GM19351 (cell line): ENCODE data around the gene LRPAP1.
A peak's percentile ranks its signal among the peaks of the same experiment; 100 is the strongest.
"Not testable (repeated sequence)": the region's sequence is repeated elsewhere in the genome, so short reads cannot be mapped to it uniquely, and the experiment has no call there.

Experiments
- ATAC-seq: cut with Tn5 transposase; IDR thresholded peaks from one replicate; pipeline ENCODE4 v1.9.1; 2021; ENCODE audit warnings: mild to moderate bottlenecking, moderate library complexity; ENCODE audit not compliant: unreplicated experiment

Gene LRPAP1

GRCh38 chr4:3464349-3464905, 67.8 kb downstream of the LRPAP1 start:
- no peak for ATAC-seq

DNA sequence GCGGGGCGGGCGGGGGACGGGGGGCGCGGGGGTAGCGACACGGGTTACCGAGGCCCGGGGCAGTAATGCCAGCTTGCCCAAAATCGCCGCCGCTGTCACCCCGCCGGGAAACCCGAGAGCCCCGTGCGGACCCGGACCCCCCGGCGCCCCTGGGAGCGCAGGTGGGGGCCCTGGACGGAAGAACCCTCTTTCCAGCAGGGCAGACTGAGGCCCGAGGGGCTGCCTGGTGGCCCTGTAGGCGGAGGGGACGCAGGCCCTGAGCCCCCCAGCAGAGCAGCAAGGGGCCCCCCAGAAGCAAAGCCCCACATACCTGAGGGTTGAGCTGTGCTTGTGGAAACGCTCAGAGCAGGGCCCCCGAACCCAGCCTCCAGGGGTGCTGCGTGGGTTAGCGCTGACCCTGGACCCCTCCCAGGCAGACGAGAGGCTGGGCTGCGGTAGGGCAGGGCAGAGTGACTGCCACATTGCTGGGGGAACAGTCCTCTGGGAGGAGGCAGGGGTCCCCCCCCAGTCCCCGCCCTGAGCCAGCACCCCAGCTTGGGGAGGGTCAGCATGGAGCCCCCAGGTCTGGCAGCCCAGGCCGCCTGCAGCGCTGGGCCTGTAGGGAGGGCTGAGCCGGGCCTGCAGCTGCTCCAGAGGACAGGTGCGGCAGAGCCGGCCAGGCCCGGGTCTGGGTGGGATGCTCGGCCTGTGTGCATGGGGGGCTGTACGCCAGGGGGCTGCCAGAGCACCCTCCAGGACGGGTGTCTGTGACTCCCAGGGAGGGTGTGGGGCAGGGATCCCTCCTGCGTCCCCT, 68.5 kb downstream of the LRPAP1 start:
- no peak for ATAC-seq

DNA sequence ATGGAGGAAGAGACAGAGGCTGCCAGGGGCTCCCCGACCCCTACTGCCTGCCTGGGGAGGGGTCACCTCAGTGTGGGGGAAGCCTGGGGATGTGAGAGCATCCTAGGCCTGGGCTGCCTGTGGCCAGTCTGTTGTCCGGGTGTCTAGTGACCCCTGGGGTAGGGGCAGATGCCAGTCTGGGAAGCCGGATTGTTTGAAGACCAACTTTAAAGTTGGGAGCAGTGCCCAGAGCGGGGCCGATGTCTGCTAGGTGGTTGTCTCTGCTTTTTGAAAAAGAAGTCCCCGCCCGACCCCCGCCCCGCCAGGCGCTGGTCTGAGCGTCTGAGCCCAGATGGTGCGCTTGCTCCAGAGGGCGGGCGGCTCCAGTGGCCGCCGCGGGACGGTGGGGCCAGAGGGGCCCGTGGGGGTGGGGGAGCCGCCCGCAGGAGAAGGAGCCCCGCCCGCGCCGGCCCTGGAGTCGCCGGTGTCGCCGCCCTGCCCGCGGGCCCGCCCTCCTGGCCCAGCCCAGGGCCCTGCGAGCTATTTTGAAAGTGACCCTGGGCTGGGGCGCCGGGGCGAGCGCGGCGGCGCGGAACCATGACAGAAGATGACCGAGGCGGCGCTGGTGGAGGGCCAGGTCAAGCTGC, 69.3 kb downstream of the LRPAP1 start, which contains the start of gene DOK7:
TSS of gene DOK7 (plus strand) at position 517 of the 626 bp plus-strand sequence. CDS start at position 587, 70 bp downstream.
- no peak for ATAC-seq

DNA sequence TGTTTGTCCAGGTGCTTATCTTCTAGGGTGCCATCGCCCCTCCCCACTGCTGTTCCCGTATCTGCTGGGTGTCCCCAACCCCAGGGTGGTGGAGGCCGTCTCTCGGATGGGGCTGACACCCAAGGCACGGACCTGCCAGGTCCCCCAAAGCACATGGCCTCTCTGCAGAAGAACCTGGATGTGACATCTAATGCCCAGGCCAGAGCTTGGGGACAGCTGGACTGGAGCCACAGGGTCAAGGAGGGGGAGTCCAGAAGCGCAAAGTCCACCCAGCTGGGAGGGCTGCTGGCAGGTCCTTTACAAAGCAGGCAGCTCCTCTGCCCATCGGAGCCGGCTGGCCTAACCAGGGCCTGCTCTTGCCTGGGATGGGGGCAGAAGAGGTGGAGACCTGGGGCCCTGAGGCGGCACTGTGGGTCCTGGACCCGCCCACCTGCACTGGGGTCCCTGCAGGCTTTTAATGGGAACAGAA, 69.9 kb downstream of the LRPAP1 start:
- no peak for ATAC-seq

- ATAC-seq: peak; percentile 72
Observed at GRCh38 chr4:3461515-3462291, 70.5 kb downstream of the LRPAP1 start.

DNA sequence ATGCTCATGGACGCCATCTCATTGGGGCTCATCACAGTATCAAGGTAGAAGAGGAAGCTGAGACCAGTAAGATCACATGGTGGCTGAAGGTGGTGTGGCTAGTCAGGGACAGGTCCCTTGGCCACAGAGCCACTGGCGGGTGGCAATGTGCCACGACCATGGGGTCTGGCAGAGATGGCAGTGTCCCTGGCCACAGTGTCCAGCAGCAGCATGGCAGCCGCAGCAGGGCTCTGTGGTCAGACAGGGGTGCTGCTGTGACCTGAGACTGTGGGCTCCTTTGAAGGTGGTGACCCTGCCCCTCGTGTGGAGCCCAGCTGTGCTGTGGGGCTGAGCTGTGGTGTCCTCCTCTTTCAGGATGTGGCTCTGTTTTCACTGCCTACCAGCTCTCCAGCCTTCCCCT, 71.3 kb downstream of the LRPAP1 start:
- no peak for ATAC-seq

DNA sequence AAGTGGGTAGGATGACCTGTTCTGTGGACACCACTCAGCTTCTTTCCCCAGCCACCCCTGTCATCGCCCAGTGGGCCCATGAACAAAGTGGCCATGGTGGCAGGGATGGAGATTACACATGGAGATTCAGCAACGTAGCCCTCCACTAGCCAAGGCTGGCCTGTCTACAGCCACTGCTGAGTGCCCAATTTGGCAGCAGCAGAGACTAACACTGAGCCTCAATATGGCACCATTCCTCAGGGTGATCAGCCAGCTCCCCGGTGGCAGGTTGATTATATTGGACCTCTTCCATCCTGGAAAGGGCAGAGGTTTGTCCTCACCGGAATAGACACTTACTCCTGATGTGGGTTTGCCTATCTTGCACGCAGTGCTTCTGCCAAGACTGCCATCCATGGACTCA, 73.1 kb downstream of the LRPAP1 start:
- not testable (repeated sequence) for ATAC-seq

DNA sequence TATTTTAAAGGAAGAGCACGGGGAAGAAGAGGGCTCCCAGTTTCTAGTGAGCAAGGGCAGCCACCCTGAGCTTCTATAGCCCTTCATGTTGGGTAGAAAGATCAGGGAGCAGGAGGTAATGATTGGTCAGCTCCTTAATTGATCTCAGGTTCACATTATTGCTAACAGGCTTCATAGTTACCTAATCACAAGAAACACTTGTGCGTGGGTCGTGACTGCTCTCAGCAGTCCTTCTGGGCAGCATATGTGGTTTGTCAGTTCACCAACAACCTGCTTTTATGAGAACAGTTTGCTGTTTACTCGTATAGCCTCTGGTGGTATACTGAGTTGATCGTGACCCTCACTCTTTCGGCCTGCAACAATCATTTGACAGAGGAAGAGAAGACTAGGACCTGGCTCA, 73.9 kb downstream of the LRPAP1 start:
- ATAC-seq: no peak

- not testable (repeated sequence) for ATAC-seq
Observed at GRCh38 chr4:3455596-3455995, 76.6 kb downstream of the LRPAP1 start.
